ENCODE measurements around the gene S100B.

GRCh38 chr21:46643379-46644177, 38.7 kb upstream of the S100B start:
- TF ChIP-seq CTCF (IDR thresholded peaks at IDR 0.05) (no peak), POLR2A (IDR thresholded peaks at IDR 0.05) (no peak)
